OCI-LY3 (cell line): ENCODE results near the gene DPP6.
"Not testable (repeated sequence)": the region's sequence is repeated elsewhere in the genome, so short reads cannot be mapped to it uniquely, and the experiment has no call there.

Experiments used
- EZH2phosphoT487 ChIP-seq: fragments of 200-600 bp; shearing (Covaris generic); IDR thresholded peaks from 2 replicates; pipeline ENCODE4 v1.6.1; 2018; ENCODE audit warnings: antibody characterized with exemption, mixed run types, low read depth
- TF ChIP-seq, protein P1 (sequence below): fragments of 200-600, 300-600 bp; sonication (generic); IDR thresholded peaks from 2 replicates; pipeline ENCODE4 v1.5.1; 2014; ENCODE audit warnings: antibody characterized with exemption, low read length, low read depth

DNA sequence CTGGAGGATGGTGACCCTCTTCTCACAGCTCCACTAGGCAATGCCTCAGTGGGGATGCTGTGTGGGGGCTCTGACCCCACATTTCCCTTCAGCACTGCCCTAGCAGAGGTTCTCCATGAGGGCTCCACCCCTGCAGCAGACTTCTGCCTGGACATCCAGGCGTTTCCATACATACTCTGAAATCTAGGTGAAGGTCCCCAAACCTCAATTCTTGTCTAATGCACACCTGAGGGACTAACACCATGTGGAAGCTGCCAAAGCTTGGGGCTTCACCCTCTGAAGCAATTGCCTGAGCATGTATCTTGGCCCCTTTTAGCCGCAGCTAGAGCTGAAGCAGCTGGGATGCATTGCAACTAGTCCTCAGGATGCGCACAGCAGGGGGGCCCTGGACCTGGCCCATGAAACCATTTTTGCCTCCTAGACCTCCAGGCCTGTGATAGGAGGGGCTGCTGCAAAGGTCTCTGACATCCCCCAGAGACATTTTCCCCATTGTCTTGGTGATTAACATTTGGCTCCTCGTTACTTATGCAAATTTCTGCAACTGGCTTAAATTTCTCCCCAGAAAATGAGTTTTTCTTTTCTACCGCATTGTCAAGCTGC lies 882.3 kb downstream of the DPP6 start:
- not testable (repeated sequence) for TF ChIP-seq EZH2phosphoT487
- TF ChIP-seq, protein P1, sequence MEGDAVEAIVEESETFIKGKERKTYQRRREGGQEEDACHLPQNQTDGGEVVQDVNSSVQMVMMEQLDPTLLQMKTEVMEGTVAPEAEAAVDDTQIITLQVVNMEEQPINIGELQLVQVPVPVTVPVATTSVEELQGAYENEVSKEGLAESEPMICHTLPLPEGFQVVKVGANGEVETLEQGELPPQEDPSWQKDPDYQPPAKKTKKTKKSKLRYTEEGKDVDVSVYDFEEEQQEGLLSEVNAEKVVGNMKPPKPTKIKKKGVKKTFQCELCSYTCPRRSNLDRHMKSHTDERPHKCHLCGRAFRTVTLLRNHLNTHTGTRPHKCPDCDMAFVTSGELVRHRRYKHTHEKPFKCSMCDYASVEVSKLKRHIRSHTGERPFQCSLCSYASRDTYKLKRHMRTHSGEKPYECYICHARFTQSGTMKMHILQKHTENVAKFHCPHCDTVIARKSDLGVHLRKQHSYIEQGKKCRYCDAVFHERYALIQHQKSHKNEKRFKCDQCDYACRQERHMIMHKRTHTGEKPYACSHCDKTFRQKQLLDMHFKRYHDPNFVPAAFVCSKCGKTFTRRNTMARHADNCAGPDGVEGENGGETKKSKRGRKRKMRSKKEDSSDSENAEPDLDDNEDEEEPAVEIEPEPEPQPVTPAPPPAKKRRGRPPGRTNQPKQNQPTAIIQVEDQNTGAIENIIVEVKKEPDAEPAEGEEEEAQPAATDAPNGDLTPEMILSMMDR = not testable (repeated sequence)
